GM12874 (cell line): Measurements from ENCODE around the gene ELP5.

Source experiments
- TF ChIP-seq, protein P1 (sequence below): IDR thresholded peaks from 2 replicates; pipeline ENCODE4 v1.5.1; 2011; ENCODE audit warnings: low read depth, mild to moderate bottlenecking, control low read depth, low read length, moderate library complexity; ENCODE audit not compliant: insufficient read depth

The ELP5 gene

DNA sequence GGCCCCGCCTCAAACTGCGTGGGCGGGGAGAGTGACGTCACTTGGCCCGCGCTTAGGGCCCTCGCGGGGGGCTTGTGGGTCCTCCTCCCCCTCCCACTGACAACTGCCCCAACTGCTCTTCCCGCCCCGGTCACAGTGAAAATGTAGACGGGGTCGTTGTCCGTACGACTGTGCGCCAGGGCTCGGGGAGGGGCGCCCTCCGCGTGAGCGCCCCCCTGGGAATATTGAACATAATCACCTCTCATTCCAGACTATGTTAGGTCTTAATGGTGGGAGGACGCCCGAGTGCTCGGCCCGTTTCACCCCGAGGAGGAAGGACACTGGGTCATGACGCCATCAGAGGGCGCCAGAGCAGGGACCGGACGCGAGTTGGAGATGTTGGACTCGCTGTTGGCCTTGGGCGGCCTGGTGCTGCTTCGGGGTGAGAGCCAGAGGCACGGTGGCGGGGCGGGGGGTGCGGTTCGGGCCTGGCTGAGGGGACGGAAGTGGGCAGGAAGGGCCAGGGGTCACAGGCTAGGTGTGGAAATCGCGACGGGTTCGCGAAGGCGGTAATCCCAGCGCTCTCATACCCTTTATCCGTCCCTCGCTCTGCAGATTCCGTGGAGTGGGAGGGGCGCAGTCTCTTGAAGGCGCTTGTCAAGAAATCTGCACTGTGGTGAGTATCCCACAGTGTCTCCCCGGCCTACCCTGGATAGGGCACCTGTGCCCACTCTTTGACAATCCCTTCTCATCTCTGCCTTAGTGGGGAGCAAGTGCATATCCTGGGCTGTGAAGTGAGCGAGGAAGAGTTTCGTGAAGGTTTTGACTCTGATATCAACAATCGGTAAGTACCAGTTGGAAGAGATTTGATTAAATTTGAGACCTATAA is at the start of gene ELP5:
TSS of gene ELP5 (plus strand) at position 40 of the 868 bp plus-strand sequence. CDS start at position 376, 336 bp downstream.
- TF ChIP-seq, protein P1, sequence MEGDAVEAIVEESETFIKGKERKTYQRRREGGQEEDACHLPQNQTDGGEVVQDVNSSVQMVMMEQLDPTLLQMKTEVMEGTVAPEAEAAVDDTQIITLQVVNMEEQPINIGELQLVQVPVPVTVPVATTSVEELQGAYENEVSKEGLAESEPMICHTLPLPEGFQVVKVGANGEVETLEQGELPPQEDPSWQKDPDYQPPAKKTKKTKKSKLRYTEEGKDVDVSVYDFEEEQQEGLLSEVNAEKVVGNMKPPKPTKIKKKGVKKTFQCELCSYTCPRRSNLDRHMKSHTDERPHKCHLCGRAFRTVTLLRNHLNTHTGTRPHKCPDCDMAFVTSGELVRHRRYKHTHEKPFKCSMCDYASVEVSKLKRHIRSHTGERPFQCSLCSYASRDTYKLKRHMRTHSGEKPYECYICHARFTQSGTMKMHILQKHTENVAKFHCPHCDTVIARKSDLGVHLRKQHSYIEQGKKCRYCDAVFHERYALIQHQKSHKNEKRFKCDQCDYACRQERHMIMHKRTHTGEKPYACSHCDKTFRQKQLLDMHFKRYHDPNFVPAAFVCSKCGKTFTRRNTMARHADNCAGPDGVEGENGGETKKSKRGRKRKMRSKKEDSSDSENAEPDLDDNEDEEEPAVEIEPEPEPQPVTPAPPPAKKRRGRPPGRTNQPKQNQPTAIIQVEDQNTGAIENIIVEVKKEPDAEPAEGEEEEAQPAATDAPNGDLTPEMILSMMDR, result no peak; the same call in 1 of the 2 replicates

- TF ChIP-seq, protein P1, result no peak
These were observed 48.6 kb upstream of the ELP5 start for GRCh38 chr17:7203391-7203790.

DNA sequence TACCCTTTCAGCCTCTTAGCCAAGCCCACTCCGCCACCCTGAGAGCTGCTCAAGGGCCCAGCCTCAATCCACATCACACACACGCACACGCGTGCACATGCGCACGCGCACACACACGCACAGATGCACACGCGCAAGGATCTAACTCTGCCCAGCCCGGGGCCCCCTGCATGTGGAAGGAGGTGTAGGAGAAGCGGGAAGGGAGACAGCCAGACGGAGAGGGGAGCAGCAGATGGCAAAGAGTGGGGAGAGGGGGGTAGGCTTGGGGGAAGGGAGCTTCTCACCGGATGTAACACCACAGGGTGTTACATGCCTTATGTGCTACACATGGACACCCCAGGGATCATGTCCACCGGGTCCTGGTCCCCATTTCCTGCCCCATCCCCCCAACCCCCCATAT is 47.7 kb upstream of the ELP5 start:
- TF ChIP-seq, protein P1, result no peak

GRCh38 chr17:7204828-7205461 is 47.1 kb upstream of the ELP5 start:
- TF ChIP-seq, protein P1, result no peak

DNA sequence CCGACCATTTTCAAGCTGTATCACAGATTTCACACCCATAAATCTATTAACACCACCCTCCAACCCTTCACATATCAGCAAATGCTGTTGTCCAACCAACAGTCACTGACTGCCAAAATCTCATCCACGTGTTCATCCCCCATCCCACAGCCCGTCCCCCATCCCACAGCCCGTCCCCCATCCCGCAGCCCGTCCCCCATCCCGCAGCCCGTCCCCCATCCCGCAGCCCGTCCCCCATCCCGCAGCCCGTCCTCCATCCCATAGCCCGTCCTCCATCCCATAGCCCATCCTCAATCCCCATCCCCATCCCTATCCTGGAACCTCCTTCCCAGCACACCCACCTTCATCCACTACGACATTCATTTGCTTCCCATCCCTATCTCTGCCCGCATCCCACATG is 46.5 kb upstream of the ELP5 start:
- TF ChIP-seq, protein P1, result no peak

DNA sequence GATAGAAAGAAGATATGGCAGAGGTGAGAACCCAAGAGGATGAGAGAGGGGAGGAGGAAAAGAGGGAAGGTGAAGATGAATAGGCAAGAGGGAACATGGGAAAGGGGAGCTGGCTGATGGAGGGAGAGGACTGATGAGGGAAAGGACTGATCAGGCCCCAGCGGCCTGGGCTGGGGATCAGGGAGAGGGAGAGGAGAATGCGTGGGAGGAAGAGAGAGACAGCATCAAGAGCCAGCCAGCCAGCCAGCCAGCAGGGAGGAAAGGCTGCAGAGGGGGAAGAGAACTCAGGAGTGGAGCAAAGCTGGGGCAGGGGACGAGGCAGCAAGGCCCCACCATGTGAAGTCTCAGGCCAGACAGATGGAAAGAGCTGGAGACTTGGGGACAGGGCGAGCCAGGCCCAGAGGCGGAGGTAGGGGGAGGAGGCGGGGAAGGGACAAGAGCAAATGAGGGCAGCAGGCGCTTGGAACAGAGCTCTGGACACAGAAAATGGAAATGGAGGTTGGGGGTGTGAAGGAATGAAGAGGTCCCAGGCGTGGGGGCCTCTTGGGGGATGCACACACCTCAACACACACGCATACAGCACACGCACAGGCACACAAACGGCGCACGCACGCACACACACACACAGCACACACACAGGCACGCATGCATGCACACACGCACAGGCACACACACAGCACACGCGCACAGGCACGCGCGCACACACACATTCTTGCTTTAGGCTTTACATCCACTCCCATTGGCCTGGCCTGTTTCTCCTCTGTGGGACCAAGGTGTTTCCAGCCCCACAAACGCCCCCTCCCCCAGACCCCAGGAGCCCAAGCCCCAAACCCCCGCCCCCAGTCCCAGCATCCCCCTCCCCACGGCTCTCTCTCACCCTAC is 44.7 kb upstream of the ELP5 start:
- TF ChIP-seq, protein P1, result no peak
